ENCODE results near the gene RCAN1.

RCAN1 gene

GRCh38 chr21:34597406-34597805 is 17.5 kb downstream of the RCAN1 start:
- Mint-ChIP-seq H3K36me3 (ENCODE audit: low read depth) (no peaks in the 10 kb centered on the region), H3K9me3 (no peaks in the 10 kb centered on the region)

GRCh38 chr21:34596561-34597271 is 18.2 kb downstream of the RCAN1 start:
- H3K36me3 Mint-ChIP-seq (ENCODE audit: low read depth) = no peaks in the 10 kb centered on the region
- no peaks in the 10 kb centered on the region for H3K9me3 Mint-ChIP-seq
- no peak overlapping the region for H3K27ac Mint-ChIP-seq
- H3K27me3 Mint-ChIP-seq = no peaks in the 10 kb centered on the region
- H3K4me1 Mint-ChIP-seq (ENCODE audit: low read depth) = peaks cover 6% of the 10 kb centered on the region
- H3K4me3 Mint-ChIP-seq = no peak overlapping the region
- DNase-seq = no peak

More at GRCh38 chr21:34597406-34597805, 17.5 kb downstream of the RCAN1 start:
- H3K4me3 Mint-ChIP-seq = no peak overlapping the region
- H3K27me3 Mint-ChIP-seq = no peaks in the 10 kb centered on the region
- DNase-seq = no peak
- H3K27ac Mint-ChIP-seq = no peak overlapping the region
- H3K4me1 Mint-ChIP-seq (ENCODE audit: low read depth) = peaks cover 6% of the 10 kb centered on the region

GRCh38 chr21:34595457-34595856 is 19.5 kb downstream of the RCAN1 start:
- DNase-seq = no peak
- peaks cover 7% of the 10 kb centered on the region for H3K4me1 Mint-ChIP-seq (ENCODE audit: low read depth)
- H3K27me3 Mint-ChIP-seq = no peaks in the 10 kb centered on the region
- no peaks in the 10 kb centered on the region for H3K36me3 Mint-ChIP-seq (ENCODE audit: low read depth)
- H3K9me3 Mint-ChIP-seq = no peaks in the 10 kb centered on the region
- no peak overlapping the region for H3K4me3 Mint-ChIP-seq
- no peak overlapping the region for H3K27ac Mint-ChIP-seq

GRCh38 chr21:34594566-34595234 is 20.2 kb downstream of the RCAN1 start:
- Mint-ChIP-seq H3K4me1 (ENCODE audit: low read depth) (peaks cover 14% of the 10 kb centered on the region), H3K36me3 (ENCODE audit: low read depth) (no peaks in the 10 kb centered on the region), H3K27ac (no peak overlapping the region), H3K9me3 (no peaks in the 10 kb centered on the region), H3K27me3 (no peaks in the 10 kb centered on the region), H3K4me3 (no peak overlapping the region)
- DNase-seq = no peak

- H3K4me1 Mint-ChIP-seq (ENCODE audit: low read depth) = peaks cover 12% of the 10 kb centered on the region
- no peaks in the 10 kb centered on the region for H3K9me3 Mint-ChIP-seq
- no peaks in the 10 kb centered on the region for H3K27me3 Mint-ChIP-seq
- H3K27ac Mint-ChIP-seq = no peak overlapping the region
- no peak for DNase-seq
- H3K36me3 Mint-ChIP-seq (ENCODE audit: low read depth) = no peaks in the 10 kb centered on the region
- H3K4me3 Mint-ChIP-seq = no peak overlapping the region
These were observed 20.9 kb downstream of the RCAN1 start for GRCh38 chr21:34593954-34594531.

GRCh38 chr21:34593423-34593822 is 21.5 kb downstream of the RCAN1 start:
- Mint-ChIP-seq H3K36me3 (ENCODE audit: low read depth) (no peaks in the 10 kb centered on the region), H3K4me1 (ENCODE audit: low read depth) (peaks cover 8% of the 10 kb centered on the region), H3K4me3 (no peak overlapping the region), H3K9me3 (no peaks in the 10 kb centered on the region), H3K27ac (no peak overlapping the region), H3K27me3 (no peaks in the 10 kb centered on the region)
- DNase-seq = no peak

- no peak overlapping the region for H3K27ac Mint-ChIP-seq
- peaks cover 4% of the 10 kb centered on the region for H3K9me3 Mint-ChIP-seq
- H3K27me3 Mint-ChIP-seq = no peaks in the 10 kb centered on the region
- H3K36me3 Mint-ChIP-seq (ENCODE audit: low read depth) = peaks cover 4% of the 10 kb centered on the region
- H3K4me1 Mint-ChIP-seq (ENCODE audit: low read depth) = peaks cover 8% of the 10 kb centered on the region
- H3K4me3 Mint-ChIP-seq = no peak overlapping the region
- no peak for DNase-seq
These were observed 22.6 kb downstream of the RCAN1 start for GRCh38 chr21:34592120-34592955.

GRCh38 chr21:34590520-34590919 is 24.4 kb downstream of the RCAN1 start:
- Mint-ChIP-seq H3K27ac (no peak overlapping the region), H3K36me3 (ENCODE audit: low read depth) (peaks cover 9% of the 10 kb centered on the region), H3K9me3 (peaks cover 4% of the 10 kb centered on the region), H3K4me1 (ENCODE audit: low read depth) (peaks cover 8% of the 10 kb centered on the region), H3K27me3 (no peaks in the 10 kb centered on the region), H3K4me3 (no peak overlapping the region)
- no peak for DNase-seq

- Mint-ChIP-seq H3K9me3 (peaks cover 4% of the 10 kb centered on the region), H3K27me3 (no peaks in the 10 kb centered on the region), H3K27ac (no peak overlapping the region), H3K4me1 (ENCODE audit: low read depth) (peaks cover 9% of the 10 kb centered on the region), H3K36me3 (ENCODE audit: low read depth) (peaks cover 9% of the 10 kb centered on the region), H3K4me3 (no peak overlapping the region)
- DNase-seq = no peak
These were observed 25.2 kb downstream of the RCAN1 start for GRCh38 chr21:34589511-34590282.

GRCh38 chr21:34583926-34584563 is 30.9 kb downstream of the RCAN1 start:
- H3K27me3 Mint-ChIP-seq = no peaks in the 10 kb centered on the region
- no peak overlapping the region for H3K4me3 Mint-ChIP-seq
- H3K9me3 Mint-ChIP-seq = peaks cover 4% of the 10 kb centered on the region
- no peak overlapping the region for H3K27ac Mint-ChIP-seq
- peaks cover 9% of the 10 kb centered on the region for H3K36me3 Mint-ChIP-seq (ENCODE audit: low read depth)
- H3K4me1 Mint-ChIP-seq (ENCODE audit: low read depth) = peaks cover 37% of the 10 kb centered on the region
- DNase-seq = no peak

- no peak overlapping the region for H3K27ac Mint-ChIP-seq
- no peak overlapping the region for H3K4me3 Mint-ChIP-seq
- peaks cover 37% of the 10 kb centered on the region for H3K4me1 Mint-ChIP-seq (ENCODE audit: low read depth)
- DNase-seq = no peak
- no peaks in the 10 kb centered on the region for H3K27me3 Mint-ChIP-seq
- no peaks in the 10 kb centered on the region for H3K9me3 Mint-ChIP-seq
- H3K36me3 Mint-ChIP-seq (ENCODE audit: low read depth) = peaks cover 5% of the 10 kb centered on the region
These were observed 32.3 kb downstream of the RCAN1 start for GRCh38 chr21:34582506-34583150.

- Mint-ChIP-seq H3K36me3 (ENCODE audit: low read depth) (no peaks in the 10 kb centered on the region), H3K27ac (no peak overlapping the region), H3K4me3 (no peak overlapping the region), H3K9me3 (no peaks in the 10 kb centered on the region), H3K4me1 (ENCODE audit: low read depth) (peaks cover 38% of the 10 kb centered on the region), H3K27me3 (no peaks in the 10 kb centered on the region)
- no peak for DNase-seq
These were observed 34.7 kb downstream of the RCAN1 start for GRCh38 chr21:34580181-34580700.

GRCh38 chr21:34579411-34579810 is 35.5 kb downstream of the RCAN1 start:
- no peaks in the 10 kb centered on the region for H3K9me3 Mint-ChIP-seq
- peaks cover 34% of the 10 kb centered on the region for H3K4me1 Mint-ChIP-seq (ENCODE audit: low read depth)
- H3K36me3 Mint-ChIP-seq (ENCODE audit: low read depth) = no peaks in the 10 kb centered on the region
- no peak for DNase-seq
- H3K27me3 Mint-ChIP-seq = no peaks in the 10 kb centered on the region
- H3K4me3 Mint-ChIP-seq = no peak overlapping the region
- H3K27ac Mint-ChIP-seq = peak overlapping the region; percentile 77

Data from activated T-cell treated with anti-CD3 and anti-CD28 coated beads, Interleukin-2, amount 50 U/mL, for 24 hours (primary cell).